Gastrocnemius medialis (tissue), 4 donors: ENCODE results near the gene STPG1. TPM values are rescaled to one million over a fixed set of nuclear protein-coding genes. Genes with fewer than 3 reads are reported as not detected.
A peak's percentile ranks its signal among the peaks of the same experiment; 100 is the strongest.

Experiments used
- ATAC-seq, 2 donors: fragments of 150-250 bp; one replicate each; pipeline ENCODE4 v1.9.1; 2016
- DNase-seq, 2 donors: peaks; one replicate each; pipeline ENCODE4 v3.0.0-alpha.2; 2019
- H3K27ac ChIP-seq, 4 donors: fragments of 200-600 bp; sonication (generic); 1 replicate in 1 of 4; 2 replicates in 3 of 4; pipeline ENCODE4 v1.5.1; 2016 to 2018; ENCODE audit warnings: mild to moderate bottlenecking in 2 of 4, moderate library complexity in 1 of 4
- H3K27me3 ChIP-seq, 3 donors: fragments of 200-600 bp; sonication (generic) in 2 of 3; 1 replicate in 1 of 3; 2 replicates in 2 of 3; pipeline versions ENCODE4 v1.5.1 to v1.6.0; 2016 to 2019; ENCODE audit warnings: mild to moderate bottlenecking in 1 of 3, moderate library complexity in 1 of 3
- H3K36me3 ChIP-seq, 2 donors: fragments of 200-600 bp; sonication (generic) in 1 of 2; one replicate each; pipeline ENCODE4 v1.5.1; 2017 to 2018
- H3K4me1 ChIP-seq, 2 donors: fragments of 200-600 bp; sonication (generic) in 1 of 2; one replicate each; pipeline ENCODE4 v1.5.1; 2016 to 2017; ENCODE audit warnings: mild to moderate bottlenecking in 2 of 2
- H3K4me3 ChIP-seq, 4 donors: fragments of 200-600 bp; sonication (generic) in 3 of 4; 1 replicate in 1 of 4; 2 replicates in 3 of 4; pipeline ENCODE4 v1.5.1; 2016 to 2019; ENCODE audit warnings: mild to moderate bottlenecking in 2 of 4
- H3K9me3 ChIP-seq, 3 donors: fragments of 200-600 bp; sonication (generic) in 2 of 3; 1 replicate in 1 of 3; 2 replicates in 2 of 3; pipeline ENCODE4 v1.5.1; 2016 to 2019
- CTCF ChIP-seq, 5 experiments: fragments of 450-650 bp in 3 of 5; fragments of 200-600 bp in 2 of 5; sonication (generic) in 2 of 5; IDR thresholded peaks in 4 of 5; conservative IDR thresholded peaks in 1 of 5; 1 replicate in 4 of 5; 2 replicates in 1 of 5; pipeline ENCODE4 v1.5.1; 2016 to 2019; ENCODE audit warnings: antibody characterized with exemption in 5 of 5, mild to moderate bottlenecking in 3 of 5, moderate library complexity in 3 of 5
- POLR2A ChIP-seq, 2 donors: fragments of 450-650 bp; IDR thresholded peaks; one replicate each; pipeline ENCODE4 v1.6.1; 2017; ENCODE audit warnings: antibody characterized with exemption in 2 of 2, mild to moderate bottlenecking in 2 of 2, moderate library complexity in 2 of 2
- in situ Hi-C, 4 donors: fragments of 200-750 bp; cut with MboI; loops; one replicate each; pipeline versions ENCODE4 v1.15.0 to v1.8.0; 2017; ENCODE audit warnings: low sequenced_read_pairs in 4 of 4
- intact Hi-C: fragments of 100-400 bp; cut with DNase I; formaldehyde crosslinking; loops from one replicate; pipeline ENCODE4 v1.15.1; 2023; ENCODE audit warnings: low total_unique reads
- total RNA-seq, 4 donors: library from RNA; depleted of rRNA; stranded (reverse); fragments of >200 nt; gene quantifications; one replicate each; pipeline versions ENCODE4 v1.1.0 to v1.2.3, GENCODE V29; 2016

Gene STPG1
- total RNA-seq, 4 donors from 2014 or later = 0.39 to 2.1 (median 0.52) TPM

- Histone ChIP-seq H3K9me3 (no peaks in the 10 kb centered on the region), H3K27me3 (no peaks in the 10 kb centered on the region), H3K27ac (no peak overlapping the region), H3K36me3 (no peaks in the 10 kb centered on the region), H3K4me1 (peaks cover 0 to 4% of the 10 kb centered on the region in 2 donors), H3K4me3 (no peak overlapping the region)
- TF ChIP-seq POLR2A (IDR thresholded peaks at IDR 0.05) (no peak), CTCF (IDR thresholded peaks at IDR 0.05 in 4 of 5, conservative IDR thresholded peaks at IDR 0.05 in 1 of 5) (no peak)
- in situ Hi-C loops (no loop called here), intact Hi-C loops (no loop called here)
- DNase-seq (no peak), ATAC-seq (no peak)
Measured at GRCh38 chr1:24363994-24364393, 49.6 kb downstream of the STPG1 start.

GRCh38 chr1:24362982-24363614 is 50.5 kb downstream of the STPG1 start:
- H3K4me3 ChIP-seq = no peak overlapping the region
- in situ Hi-C loops (no loop called here), intact Hi-C loops (no loop called here)
- TF ChIP-seq CTCF (IDR thresholded peaks at IDR 0.05 in 4 of 5, conservative IDR thresholded peaks at IDR 0.05 in 1 of 5) = no peak
- no peak for TF ChIP-seq POLR2A (IDR thresholded peaks at IDR 0.05)
- no peaks in the 10 kb centered on the region for H3K27me3 ChIP-seq
- peak; percentile 68 to 81 for ATAC-seq
- peaks cover 0 to 4% of the 10 kb centered on the region in 2 donors for H3K4me1 ChIP-seq
- peak; percentile 24 to 40 for DNase-seq
- no peaks in the 10 kb centered on the region for H3K9me3 ChIP-seq
- no peaks in the 10 kb centered on the region for H3K36me3 ChIP-seq
- peak overlapping the region in 1 of 4 donors; percentile 53 for H3K27ac ChIP-seq

- in situ Hi-C loops (no loop called here), intact Hi-C loops (no loop called here)
- Histone ChIP-seq H3K9me3 (no peaks in the 10 kb centered on the region), H3K4me1 (peaks cover 0 to 4% of the 10 kb centered on the region in 2 donors), H3K36me3 (no peaks in the 10 kb centered on the region), H3K27ac (no peak overlapping the region), H3K4me3 (no peak overlapping the region), H3K27me3 (no peaks in the 10 kb centered on the region)
- DNase-seq (no peak), ATAC-seq (no peak)
- TF ChIP-seq POLR2A (IDR thresholded peaks at IDR 0.05) = no peak
- TF ChIP-seq CTCF (IDR thresholded peaks at IDR 0.05 in 4 of 5, conservative IDR thresholded peaks at IDR 0.05 in 1 of 5) = no peak
Measured at GRCh38 chr1:24362396-24362795, 51.2 kb downstream of the STPG1 start.

GRCh38 chr1:24361811-24362210 is 51.8 kb downstream of the STPG1 start:
- intact Hi-C loops = no loop called here
- DNase-seq (no peak), ATAC-seq (no peak)
- no peaks in the 10 kb centered on the region for H3K27me3 ChIP-seq
- H3K4me1 ChIP-seq = peaks cover 0 to 4% of the 10 kb centered on the region in 2 donors
- H3K36me3 ChIP-seq = no peaks in the 10 kb centered on the region
- in situ Hi-C loops = no loop called here
- no peak for TF ChIP-seq POLR2A (IDR thresholded peaks at IDR 0.05)
- TF ChIP-seq CTCF (IDR thresholded peaks at IDR 0.05 in 4 of 5, conservative IDR thresholded peaks at IDR 0.05 in 1 of 5) = no peak
- no peak overlapping the region for H3K4me3 ChIP-seq
- no peaks in the 10 kb centered on the region for H3K9me3 ChIP-seq
- no peak overlapping the region for H3K27ac ChIP-seq

GRCh38 chr1:24360681-24361080 is 52.9 kb downstream of the STPG1 start:
- TF ChIP-seq CTCF (IDR thresholded peaks at IDR 0.05 in 4 of 5, conservative IDR thresholded peaks at IDR 0.05 in 1 of 5) (no peak), POLR2A (IDR thresholded peaks at IDR 0.05) (no peak)
- in situ Hi-C loops (no loop called here), intact Hi-C loops (no loop called here)
- no peaks in the 10 kb centered on the region for H3K9me3 ChIP-seq
- H3K4me3 ChIP-seq = no peak overlapping the region
- no peaks in the 10 kb centered on the region for H3K36me3 ChIP-seq
- DNase-seq = no peak
- ATAC-seq = no peak
- no peak overlapping the region for H3K27ac ChIP-seq
- no peaks in the 10 kb centered on the region for H3K27me3 ChIP-seq
- H3K4me1 ChIP-seq = peaks cover 0 to 4% of the 10 kb centered on the region in 2 donors
